Measurements from ENCODE around the gene FRMD3. TPM values are rescaled to one million over a fixed set of nuclear protein-coding genes. Genes with fewer than 3 reads are reported as not detected.

Gene FRMD3
- total RNA-seq, 4 donors from 2014 or later, result 15.9 to 28.6 (median 20.7) TPM

GRCh38 chr9:83430681-83431080 lies 107.5 kb downstream of the FRMD3 start:
- Histone ChIP-seq H3K4me1 (peaks cover 40 to 56% of the 10 kb centered on the region in 2 donors), H3K9me3 (no peaks in the 10 kb centered on the region), H3K27ac (peak overlapping the region; percentile 40 to 89 (median 84)), H3K4me3 (replicated peaks in 1 of 3) (no peak overlapping the region), H3K27me3 (no peaks in the 10 kb centered on the region), H3K36me3 (no peaks in the 10 kb centered on the region)
- DNase-seq, result peak; percentile 56 to 70
- WGBS, 2 donors, result 82 to 83% methylated on average over 4 of the region's 4 CpGs
- intact Hi-C loops (cut with DNase I), result no loop called here
- TF ChIP-seq CTCF (IDR thresholded peaks at IDR 0.05), result no peak
- TF ChIP-seq POLR2A (IDR thresholded peaks at IDR 0.05), result no peak

- Histone ChIP-seq H3K27ac (no peak overlapping the region), H3K4me1 (peaks cover 39 to 48% of the 10 kb centered on the region in 2 donors)
- 92 to 94% methylated on average over 3 of the region's 3 CpGs for WGBS, 2 donors
These were observed 109.0 kb downstream of the FRMD3 start for GRCh38 chr9:83429229-83429628.

GRCh38 chr9:83425240-83425639 lies 113.0 kb downstream of the FRMD3 start:
- Histone ChIP-seq H3K9me3 (no peaks in the 10 kb centered on the region), H3K27me3 (no peaks in the 10 kb centered on the region), H3K36me3 (no peaks in the 10 kb centered on the region), H3K4me1 (peaks cover 9 to 14% of the 10 kb centered on the region in 2 donors), H3K27ac (no peak overlapping the region), H3K4me3 (replicated peaks in 1 of 3) (no peak overlapping the region)
- intact Hi-C loops (cut with DNase I), result loop anchor here (10.0 kb wide), 1 partner anchor 70 kb away; no protein-coding TSS in a partner anchor
- TF ChIP-seq POLR2A (IDR thresholded peaks at IDR 0.05) (no peak), CTCF (IDR thresholded peaks at IDR 0.05) (no peak)
- DNase-seq, result peak in 1 of 2 donors; percentile 7
- WGBS, 2 donors, result 77 to 80% methylated on average over 4 of the region's 4 CpGs

More at GRCh38 chr9:83429229-83429628, 109.0 kb downstream of the FRMD3 start:
- Histone ChIP-seq H3K27me3 (no peaks in the 10 kb centered on the region), H3K36me3 (no peaks in the 10 kb centered on the region), H3K4me3 (replicated peaks in 1 of 3) (no peak overlapping the region), H3K9me3 (no peaks in the 10 kb centered on the region)
- TF ChIP-seq CTCF (IDR thresholded peaks at IDR 0.05), result no peak
- no peak for TF ChIP-seq POLR2A (IDR thresholded peaks at IDR 0.05)
- no peak for DNase-seq
- intact Hi-C loops (cut with DNase I), result loop anchor here (10.0 kb wide), 1 partner anchor 74 kb away; no protein-coding TSS in a partner anchor

GRCh38 chr9:83424831-83425230 lies 113.4 kb downstream of the FRMD3 start:
- intact Hi-C loops (cut with DNase I), result loop anchor here (10.0 kb wide), 1 partner anchor 70 kb away; no protein-coding TSS in a partner anchor
- peaks cover 7 to 14% of the 10 kb centered on the region in 2 donors for H3K4me1 ChIP-seq
- no peaks in the 10 kb centered on the region for H3K9me3 ChIP-seq
- H3K36me3 ChIP-seq, result no peaks in the 10 kb centered on the region
- WGBS, 2 donors, result 80 to 92% methylated on average over 2 of the region's 2 CpGs
- no peak overlapping the region for H3K4me3 ChIP-seq (replicated peaks in 1 of 3)
- no peak for DNase-seq
- H3K27me3 ChIP-seq, result no peaks in the 10 kb centered on the region
- no peak overlapping the region for H3K27ac ChIP-seq
- TF ChIP-seq POLR2A (IDR thresholded peaks at IDR 0.05), result no peak
- TF ChIP-seq CTCF (IDR thresholded peaks at IDR 0.05), result no peak

- peaks cover 7 to 14% of the 10 kb centered on the region in 2 donors for H3K4me1 ChIP-seq
- no peaks in the 10 kb centered on the region for H3K9me3 ChIP-seq
- intact Hi-C loops (cut with DNase I), result loop anchor here (10.0 kb wide), 1 partner anchor 69 kb away; no protein-coding TSS in a partner anchor
- H3K27ac ChIP-seq, result no peak overlapping the region
- H3K4me3 ChIP-seq (replicated peaks in 1 of 3), result no peak overlapping the region
- no peak for DNase-seq
- no peaks in the 10 kb centered on the region for H3K27me3 ChIP-seq
- WGBS, 2 donors, result 87 to 88% methylated on average over 14 of the region's 14 CpGs
- no peaks in the 10 kb centered on the region for H3K36me3 ChIP-seq
- no peak for TF ChIP-seq CTCF (IDR thresholded peaks at IDR 0.05)
These were observed 114.1 kb downstream of the FRMD3 start for GRCh38 chr9:83423815-83424707.

All from thyroid gland (tissue), 4 donors.